Measurements from ENCODE around the gene MN1. TPM values are rescaled to one million over a fixed set of nuclear protein-coding genes. Genes with fewer than 3 reads are reported as not detected.

MN1 gene
- total and polyA plus RNA-seq, 8 donors, result 0.54 to 2.6 (median 0.91) TPM

Other genes with a start within 250 kb of the MN1 start
- gene PITPNB, start 117.5 kb upstream of the MN1 start, total RNA-seq, result 10 to 100 TPM; 20.4 to 38.0 (median 26.9) TPM
- 10 to 100 TPM; 14.3 to 24.2 TPM for gene PITPNB, start 117.5 kb upstream of the MN1 start, polyA plus RNA-seq